Panc1 (cell line): ENCODE data around the gene FLYWCH1. TPM values are rescaled to one million over a fixed set of nuclear protein-coding genes. Genes with fewer than 3 reads are reported as not detected.

Experiments
- ATAC-seq: fragments of 200-7000 bp; cut with Tn5 transposase; 2 replicates; pipeline ENCODE4 v1.9.1; 2020; ENCODE audit warnings: mild to moderate bottlenecking, moderate library complexity
- BruUV-seq: library from RNA; stranded (reverse); fragments of 400-500 nt; replicated peaks from 2 replicates; lab custom pipeline; 2021; lab: Mats Ljungman, UMichigan
- CTCF ChIA-PET: fragments of 300-600 bp; sonication (Branson Sonifier 250); formaldehyde crosslinking; loops from one replicate; lab custom pipeline; 2022; ENCODE audit warnings: antibody characterized with exemption; lab: Charles Lee
- POLR2A ChIA-PET: fragments of 300-600 bp; sonication (Branson Sonifier 250); formaldehyde crosslinking; loops from one replicate; lab custom pipeline; 2022; ENCODE audit warnings: antibody characterized with exemption; lab: Charles Lee
- DNase-seq: peaks from one replicate; pipeline ENCODE4 v3.0.0-alpha.2; 2010; ENCODE audit warnings: low read depth, low spot score
- H3K27ac ChIP-seq: 2 replicates; pipeline ENCODE4 v1.5.1; 2011; ENCODE audit warnings: mild to moderate bottlenecking, low read length, inconsistent platforms
- H3K27me3 ChIP-seq: fragments of 200-500 bp; sonication (Bioruptor generic); 2 replicates; pipeline ENCODE4 v1.6.0; 2014; ENCODE audit warnings: low read length, inconsistent platforms; ENCODE audit not compliant: control insufficient read depth, insufficient read depth
- H3K36me3 ChIP-seq: fragments of 200-500 bp; sonication (Bioruptor generic); 2 replicates; pipeline ENCODE4 v1.5.1; 2014; ENCODE audit warnings: inconsistent platforms, mild to moderate bottlenecking, low read length, moderate library complexity; ENCODE audit not compliant: control insufficient read depth, insufficient read depth
- H3K4me1 ChIP-seq: 2 replicates; pipeline ENCODE4 v1.5.1; 2011; ENCODE audit warnings: inconsistent platforms, mild to moderate bottlenecking, low read length, moderate library complexity; ENCODE audit not compliant: control insufficient read depth, insufficient read depth
- H3K4me3 ChIP-seq, 2 experiments: 2 replicates each; pipeline ENCODE4 v1.5.1; 2011 to 2012; ENCODE audit warnings: low read depth in 2 of 2, low read length in 2 of 2, mild to moderate bottlenecking in 2 of 2, inconsistent platforms in 1 of 2, moderate library complexity in 1 of 2
- H3K9me3 ChIP-seq: fragments of 200-500 bp; sonication (Bioruptor generic); 2 replicates; pipeline ENCODE4 v1.5.1; 2014; ENCODE audit warnings: low read depth, mild to moderate bottlenecking, inconsistent platforms, low read length, moderate library complexity; ENCODE audit not compliant: control insufficient read depth, insufficient read depth
- POLR2AphosphoS5 ChIP-seq: IDR thresholded peaks from 2 replicates; pipeline ENCODE4 v1.6.1; 2012; ENCODE audit warnings: mild to moderate bottlenecking, low read depth, low read length, moderate library complexity
- SIN3A ChIP-seq: IDR thresholded peaks from 2 replicates; pipeline ENCODE4 v1.6.1; 2012; ENCODE audit warnings: low read depth, mild to moderate bottlenecking, low read length, moderate library complexity, borderline replicate concordance; ENCODE audit not compliant: insufficient read depth
- TCF7L2 ChIP-seq: IDR thresholded peaks from 2 replicates; pipeline ENCODE4 v1.6.1; 2011; ENCODE audit warnings: mild to moderate bottlenecking, low read depth, low read length, inconsistent platforms
- in situ Hi-C: cut with HindIII; loops from 2 replicates; pipeline ENCODE4 v1.10.0; 2016; ENCODE audit warnings: low sequenced_read_pairs, low pct_unique_long_range_greater_than_20kb
- intact Hi-C: fragments of 100-400 bp; cut with micrococcal nuclease; formaldehyde crosslinking; loops from one replicate; pipeline ENCODE4 v1.10.0; 2022; ENCODE audit not compliant: unreplicated experiment
- total RNA-seq: library from RNA; stranded (reverse); gene quantifications from one replicate; pipeline ENCODE4 v1.2.1, GENCODE V29; 2021; ENCODE audit not compliant: unreplicated experiment
- TF ChIP-seq, protein P1 (sequence below): fragments of 450-650 bp; IDR thresholded peaks from 2 replicates; pipeline ENCODE4 v1.5.1; 2017; ENCODE audit warnings: mild to moderate bottlenecking
- TF ChIP-seq, protein P2 (sequence below), 2 experiments: IDR thresholded peaks; 2 replicates each; pipeline ENCODE4 v1.6.1; 2011 to 2012; ENCODE audit warnings: low read depth in 2 of 2, control low read depth in 1 of 2, low read length in 1 of 2, mild to moderate bottlenecking in 1 of 2, moderate library complexity in 1 of 2; ENCODE audit not compliant: insufficient read depth in 1 of 2

The FLYWCH1 gene
- total RNA-seq, 1 experiment from 2014 or later: 67.9 TPM

DNA sequence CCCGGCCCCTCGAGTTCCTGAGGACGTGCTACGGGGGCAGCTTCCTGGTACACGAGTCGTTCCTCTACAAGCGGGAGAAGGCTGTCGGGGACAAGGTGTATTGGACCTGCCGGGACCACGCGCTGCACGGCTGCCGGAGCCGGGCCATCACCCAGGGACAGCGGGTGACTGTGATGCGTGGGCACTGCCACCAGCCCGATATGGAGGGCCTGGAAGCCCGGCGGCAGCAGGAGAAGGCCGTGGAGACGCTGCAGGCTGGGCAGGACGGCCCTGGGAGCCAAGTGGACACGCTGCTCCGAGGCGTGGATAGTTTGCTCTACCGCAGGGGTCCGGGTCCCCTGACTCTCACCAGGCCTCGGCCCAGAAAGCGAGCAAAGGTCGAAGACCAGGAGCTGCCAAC is 21.4 kb downstream of the FLYWCH1 start:
- no peaks in the 10 kb centered on the region for H3K36me3 ChIP-seq
- ChIA-PET POLR2A (no interaction called here), CTCF (no interaction called here)
- in situ Hi-C loops (no loop called here), intact Hi-C loops (no loop called here)
- ATAC-seq (no peak), DNase-seq (no peak)
- TF ChIP-seq SIN3A: no peak
- TF ChIP-seq, protein P1, sequence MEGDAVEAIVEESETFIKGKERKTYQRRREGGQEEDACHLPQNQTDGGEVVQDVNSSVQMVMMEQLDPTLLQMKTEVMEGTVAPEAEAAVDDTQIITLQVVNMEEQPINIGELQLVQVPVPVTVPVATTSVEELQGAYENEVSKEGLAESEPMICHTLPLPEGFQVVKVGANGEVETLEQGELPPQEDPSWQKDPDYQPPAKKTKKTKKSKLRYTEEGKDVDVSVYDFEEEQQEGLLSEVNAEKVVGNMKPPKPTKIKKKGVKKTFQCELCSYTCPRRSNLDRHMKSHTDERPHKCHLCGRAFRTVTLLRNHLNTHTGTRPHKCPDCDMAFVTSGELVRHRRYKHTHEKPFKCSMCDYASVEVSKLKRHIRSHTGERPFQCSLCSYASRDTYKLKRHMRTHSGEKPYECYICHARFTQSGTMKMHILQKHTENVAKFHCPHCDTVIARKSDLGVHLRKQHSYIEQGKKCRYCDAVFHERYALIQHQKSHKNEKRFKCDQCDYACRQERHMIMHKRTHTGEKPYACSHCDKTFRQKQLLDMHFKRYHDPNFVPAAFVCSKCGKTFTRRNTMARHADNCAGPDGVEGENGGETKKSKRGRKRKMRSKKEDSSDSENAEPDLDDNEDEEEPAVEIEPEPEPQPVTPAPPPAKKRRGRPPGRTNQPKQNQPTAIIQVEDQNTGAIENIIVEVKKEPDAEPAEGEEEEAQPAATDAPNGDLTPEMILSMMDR: no peak
- H3K9me3 ChIP-seq: no peaks in the 10 kb centered on the region
- no peak overlapping the region for H3K27ac ChIP-seq
- BruUV-seq: no TSS peak
- H3K4me3 ChIP-seq: no peak overlapping the region
- no peaks in the 10 kb centered on the region for H3K4me1 ChIP-seq
- no peaks in the 10 kb centered on the region for H3K27me3 ChIP-seq

DNA sequence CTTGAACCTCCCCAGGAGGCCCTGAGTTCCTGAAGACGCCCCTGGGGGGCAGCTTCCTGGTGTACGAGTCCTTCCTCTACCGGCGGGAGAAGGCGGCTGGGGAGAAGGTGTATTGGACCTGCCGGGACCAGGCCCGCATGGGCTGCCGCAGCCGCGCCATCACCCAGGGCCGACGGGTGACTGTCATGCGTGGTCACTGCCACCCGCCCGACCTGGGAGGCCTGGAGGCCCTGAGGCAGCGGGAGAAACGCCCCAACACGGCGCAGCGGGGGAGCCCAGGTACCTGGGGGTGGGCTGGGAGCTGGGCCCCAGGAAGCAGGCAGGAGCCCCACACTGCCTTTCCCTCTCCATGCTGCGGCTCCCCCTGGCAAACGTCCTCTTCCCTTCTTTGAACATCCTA is 22.0 kb downstream of the FLYWCH1 start:
- POLR2A ChIA-PET: no interaction called here
- H3K27ac ChIP-seq: no peak overlapping the region

More for the DNA sequence above, 22.0 kb downstream of the FLYWCH1 start:
- CTCF ChIA-PET: no interaction called here
- in situ Hi-C loops (no loop called here), intact Hi-C loops (no loop called here)
- TF ChIP-seq SIN3A: no peak
- no peak for TF ChIP-seq TCF7L2
- TF ChIP-seq, protein P2, sequence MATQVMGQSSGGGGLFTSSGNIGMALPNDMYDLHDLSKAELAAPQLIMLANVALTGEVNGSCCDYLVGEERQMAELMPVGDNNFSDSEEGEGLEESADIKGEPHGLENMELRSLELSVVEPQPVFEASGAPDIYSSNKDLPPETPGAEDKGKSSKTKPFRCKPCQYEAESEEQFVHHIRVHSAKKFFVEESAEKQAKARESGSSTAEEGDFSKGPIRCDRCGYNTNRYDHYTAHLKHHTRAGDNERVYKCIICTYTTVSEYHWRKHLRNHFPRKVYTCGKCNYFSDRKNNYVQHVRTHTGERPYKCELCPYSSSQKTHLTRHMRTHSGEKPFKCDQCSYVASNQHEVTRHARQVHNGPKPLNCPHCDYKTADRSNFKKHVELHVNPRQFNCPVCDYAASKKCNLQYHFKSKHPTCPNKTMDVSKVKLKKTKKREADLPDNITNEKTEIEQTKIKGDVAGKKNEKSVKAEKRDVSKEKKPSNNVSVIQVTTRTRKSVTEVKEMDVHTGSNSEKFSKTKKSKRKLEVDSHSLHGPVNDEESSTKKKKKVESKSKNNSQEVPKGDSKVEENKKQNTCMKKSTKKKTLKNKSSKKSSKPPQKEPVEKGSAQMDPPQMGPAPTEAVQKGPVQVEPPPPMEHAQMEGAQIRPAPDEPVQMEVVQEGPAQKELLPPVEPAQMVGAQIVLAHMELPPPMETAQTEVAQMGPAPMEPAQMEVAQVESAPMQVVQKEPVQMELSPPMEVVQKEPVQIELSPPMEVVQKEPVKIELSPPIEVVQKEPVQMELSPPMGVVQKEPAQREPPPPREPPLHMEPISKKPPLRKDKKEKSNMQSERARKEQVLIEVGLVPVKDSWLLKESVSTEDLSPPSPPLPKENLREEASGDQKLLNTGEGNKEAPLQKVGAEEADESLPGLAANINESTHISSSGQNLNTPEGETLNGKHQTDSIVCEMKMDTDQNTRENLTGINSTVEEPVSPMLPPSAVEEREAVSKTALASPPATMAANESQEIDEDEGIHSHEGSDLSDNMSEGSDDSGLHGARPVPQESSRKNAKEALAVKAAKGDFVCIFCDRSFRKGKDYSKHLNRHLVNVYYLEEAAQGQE (IDR thresholded peaks at IDR 0.05; ENCODE audit: insufficient read depth in 1 of 2, low read depth in 2 of 2, low read length in 1 of 2): no peak
- TF ChIP-seq, protein P1: no peak
- no peak for TF ChIP-seq POLR2AphosphoS5
- no TSS peak for BruUV-seq
- Histone ChIP-seq H3K27me3 (no peaks in the 10 kb centered on the region), H3K4me3 (no peak overlapping the region), H3K36me3 (no peaks in the 10 kb centered on the region), H3K9me3 (no peaks in the 10 kb centered on the region), H3K4me1 (no peaks in the 10 kb centered on the region)
- ATAC-seq (no peak), DNase-seq (no peak)
